CD4-positive, alpha-beta T cell (primary cell): ENCODE results near the gene PKIB. TPM values are rescaled to one million over a fixed set of nuclear protein-coding genes. Genes with fewer than 3 reads are reported as not detected.

Source experiments
- ATAC-seq: fragments of 200-7000 bp; cut with Tn5 transposase; one replicate; pipeline ENCODE4 v1.10.0; 2022; ENCODE audit warnings: mild to moderate bottlenecking; ENCODE audit not compliant: poor library complexity
- CTCF ChIA-PET: fragments of 350-600 bp; sonication (Branson Sonifier 250); formaldehyde crosslinking; loops from one replicate; lab custom pipeline; 2021; ENCODE audit warnings: antibody characterized with exemption, inconsistent platforms; lab: Charles Lee
- POLR2A ChIA-PET: fragments of 350-600 bp; sonication (Branson Sonifier 250); formaldehyde crosslinking; loops from one replicate; lab custom pipeline; 2021; ENCODE audit warnings: antibody characterized with exemption, inconsistent platforms; lab: Charles Lee
- DNase-seq, 14 experiments: peaks; one replicate each; pipeline ENCODE4 v3.0.0-alpha.2; 2013 to 2020; ENCODE audit warnings: mixed read lengths in 2 of 14
- H3K27ac ChIP-seq, 2 donors: one replicate each; pipeline versions ENCODE4 v1.5.1 to v1.7.0; 2013; ENCODE audit warnings: low read length in 2 of 2, low read depth in 1 of 2, mild to moderate bottlenecking in 1 of 2
- H3K27me3 ChIP-seq, 2 experiments: 1 replicate in 1 of 2; 2 replicates in 1 of 2; pipeline versions ENCODE4 v1.6.1 to v1.7.0; 2013; ENCODE audit warnings: low read length in 2 of 2, control low read depth in 1 of 2, mild to moderate bottlenecking in 1 of 2, moderate library complexity in 1 of 2; ENCODE audit not compliant: insufficient read depth in 2 of 2, control insufficient read depth in 1 of 2
- H3K36me3 ChIP-seq: one replicate; pipeline ENCODE4 v1.6.1; 2013; ENCODE audit warnings: low read length, control low read depth; ENCODE audit not compliant: insufficient read depth
- H3K4me1 ChIP-seq: one replicate; pipeline ENCODE4 v1.6.1; 2013; ENCODE audit warnings: low read length, control low read depth; ENCODE audit not compliant: insufficient read depth
- H3K4me3 ChIP-seq: one replicate; pipeline ENCODE4 v1.5.1; 2013; ENCODE audit warnings: mild to moderate bottlenecking, low read length, moderate library complexity
- H3K9me3 ChIP-seq, 2 experiments: 1 replicate in 1 of 2; 2 replicates in 1 of 2; pipeline versions ENCODE4 v1.6.1 to v1.7.0; 2013; ENCODE audit warnings: low read length in 2 of 2, mild to moderate bottlenecking in 2 of 2, control low read depth in 1 of 2, moderate library complexity in 1 of 2; ENCODE audit not compliant: control insufficient read depth in 1 of 2, insufficient read depth in 1 of 2
- H3K27ac Mint-ChIP-seq: one replicate; pipeline ENCODE4 v1.8.0; 2020; ENCODE audit warnings: mixed read lengths
- H3K27me3 Mint-ChIP-seq: one replicate; pipeline ENCODE4 v1.8.0; 2021; ENCODE audit warnings: mixed read lengths
- H3K36me3 Mint-ChIP-seq: one replicate; pipeline ENCODE4 v1.8.0; 2021; ENCODE audit warnings: low read depth, mixed read lengths
- H3K4me1 Mint-ChIP-seq: one replicate; pipeline ENCODE4 v1.8.0; 2021; ENCODE audit warnings: low read depth, mixed read lengths
- H3K4me3 Mint-ChIP-seq: one replicate; pipeline ENCODE4 v1.8.0; 2020; ENCODE audit warnings: mild to moderate bottlenecking, mixed read lengths
- H3K9me3 Mint-ChIP-seq: one replicate; pipeline ENCODE4 v1.8.0; 2020; ENCODE audit warnings: mixed read lengths
- CTCF ChIP-seq: fragments of 200-600 bp; IDR thresholded peaks from one replicate; pipeline ENCODE4 v1.8.0; 2022; ENCODE audit warnings: antibody characterized with exemption, mild to moderate bottlenecking
- intact Hi-C, 2 experiments: fragments of 100-400 bp; cut with DNase I in 1 of 2; cut with micrococcal nuclease in 1 of 2; formaldehyde crosslinking; loops; one replicate each; pipeline versions ENCODE4 v1.15.1 to v1.9.0; 2023 to 2025; cut with DNase I, micrococcal nuclease
- total RNA-seq, 174 experiments: library from RNA in 2 of 174; stranded (reverse) in 2 of 174; gene quantifications; one replicate each; pipeline ENCODE4 v1.2.3 and lab custom pipeline; 2021 to 2026

The PKIB gene
- total RNA-seq, 2 experiments from 2014 or later, result 0.47 to 1.1 TPM

DNA sequence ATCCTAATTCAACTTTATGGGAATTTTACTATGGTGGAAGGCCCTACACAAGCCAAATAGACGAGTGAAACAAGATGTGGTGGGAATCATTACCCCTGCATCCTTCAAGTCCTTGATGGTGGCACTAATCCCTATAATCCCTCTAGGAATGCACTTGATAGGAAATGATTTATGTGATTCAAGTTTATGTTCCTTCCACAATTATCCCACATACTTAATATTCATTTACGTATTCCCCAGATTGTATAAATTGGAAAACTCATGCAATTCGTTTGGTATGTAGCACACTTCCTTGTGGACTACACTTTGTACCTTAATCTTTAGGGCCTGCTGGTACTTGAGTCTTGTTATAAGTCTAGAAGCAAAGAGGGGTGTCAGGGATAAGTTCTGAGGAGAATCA is 40.8 kb downstream of the PKIB start:
- no peak for DNase-seq
- H3K36me3 Mint-ChIP-seq, result no peaks in the 10 kb centered on the region
- Histone ChIP-seq H3K36me3 (no peaks in the 10 kb centered on the region), H3K4me1 (no peaks in the 10 kb centered on the region), H3K9me3 (no peaks in the 10 kb centered on the region), H3K27ac (no peak overlapping the region), H3K4me3 (no peak overlapping the region), H3K27me3 (no peaks in the 10 kb centered on the region)
- H3K27ac Mint-ChIP-seq, result no peak overlapping the region
- ChIA-PET CTCF (no interaction called here), POLR2A (no interaction called here)
- no peak for TF ChIP-seq CTCF
- ATAC-seq, result no peak
- H3K4me1 Mint-ChIP-seq, result no peaks in the 10 kb centered on the region
- intact Hi-C loops, result no loop called here
- H3K4me3 Mint-ChIP-seq, result no peak overlapping the region
- H3K27me3 Mint-ChIP-seq, result no peaks in the 10 kb centered on the region
- H3K9me3 Mint-ChIP-seq, result no peaks in the 10 kb centered on the region

DNA sequence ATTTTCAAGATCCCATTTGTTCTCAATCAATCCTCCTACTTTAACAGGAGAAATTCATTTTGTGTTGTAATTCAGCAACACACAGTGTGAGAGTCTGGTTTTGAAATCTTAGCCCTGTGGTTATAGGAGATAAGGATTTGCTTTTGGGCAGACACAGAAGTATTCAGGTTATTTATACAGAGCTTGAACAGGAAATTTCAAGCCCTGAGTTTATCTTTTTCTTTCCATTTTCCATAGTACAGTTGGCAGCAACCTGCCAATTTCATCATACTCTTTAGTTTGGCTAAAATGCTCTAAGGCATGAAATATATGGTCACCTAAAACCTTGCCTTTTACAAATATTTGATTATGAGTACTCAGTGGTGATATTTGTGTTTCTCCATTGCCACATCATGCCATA is 41.4 kb downstream of the PKIB start:
- ATAC-seq, result no peak
- TF ChIP-seq CTCF, result no peak
- no peaks in the 10 kb centered on the region for H3K4me1 ChIP-seq
- Mint-ChIP-seq H3K36me3 (no peaks in the 10 kb centered on the region), H3K27ac (no peak overlapping the region), H3K9me3 (no peaks in the 10 kb centered on the region), H3K4me3 (no peak overlapping the region), H3K27me3 (no peaks in the 10 kb centered on the region), H3K4me1 (no peaks in the 10 kb centered on the region)
- POLR2A ChIA-PET, result no interaction called here
- DNase-seq, result no peak
- no peaks in the 10 kb centered on the region for H3K9me3 ChIP-seq
- no peaks in the 10 kb centered on the region for H3K36me3 ChIP-seq
- H3K4me3 ChIP-seq, result no peak overlapping the region
- no peak overlapping the region for H3K27ac ChIP-seq
- H3K27me3 ChIP-seq, result no peaks in the 10 kb centered on the region
- intact Hi-C loops, result no loop called here
- CTCF ChIA-PET, result no interaction called here

GRCh38 chr6:122652431-122652830 is 42.2 kb downstream of the PKIB start:
- Histone ChIP-seq H3K4me3 (no peak overlapping the region), H3K27ac (no peak overlapping the region), H3K9me3 (no peaks in the 10 kb centered on the region), H3K36me3 (no peaks in the 10 kb centered on the region), H3K4me1 (no peaks in the 10 kb centered on the region), H3K27me3 (no peaks in the 10 kb centered on the region)
- no peak for ATAC-seq
- TF ChIP-seq CTCF, result no peak
- Mint-ChIP-seq H3K36me3 (no peaks in the 10 kb centered on the region), H3K4me1 (no peaks in the 10 kb centered on the region), H3K27ac (no peak overlapping the region), H3K27me3 (no peaks in the 10 kb centered on the region), H3K4me3 (no peak overlapping the region), H3K9me3 (no peaks in the 10 kb centered on the region)
- intact Hi-C loops, result no loop called here
- CTCF ChIA-PET, result no interaction called here
- no peak for DNase-seq
- POLR2A ChIA-PET, result no interaction called here
